HG02870 (cell line): ENCODE results near the gene JMJD6.
"Not testable (repeated sequence)": the region's sequence is repeated elsewhere in the genome, so short reads cannot be mapped to it uniquely, and the experiment has no call there.

Experiments used
- ATAC-seq: cut with Tn5 transposase; IDR thresholded peaks from one replicate; pipeline ENCODE4 v1.9.1; 2021; ENCODE audit warnings: mild to moderate bottlenecking, moderate library complexity; ENCODE audit not compliant: unreplicated experiment

The JMJD6 gene

DNA sequence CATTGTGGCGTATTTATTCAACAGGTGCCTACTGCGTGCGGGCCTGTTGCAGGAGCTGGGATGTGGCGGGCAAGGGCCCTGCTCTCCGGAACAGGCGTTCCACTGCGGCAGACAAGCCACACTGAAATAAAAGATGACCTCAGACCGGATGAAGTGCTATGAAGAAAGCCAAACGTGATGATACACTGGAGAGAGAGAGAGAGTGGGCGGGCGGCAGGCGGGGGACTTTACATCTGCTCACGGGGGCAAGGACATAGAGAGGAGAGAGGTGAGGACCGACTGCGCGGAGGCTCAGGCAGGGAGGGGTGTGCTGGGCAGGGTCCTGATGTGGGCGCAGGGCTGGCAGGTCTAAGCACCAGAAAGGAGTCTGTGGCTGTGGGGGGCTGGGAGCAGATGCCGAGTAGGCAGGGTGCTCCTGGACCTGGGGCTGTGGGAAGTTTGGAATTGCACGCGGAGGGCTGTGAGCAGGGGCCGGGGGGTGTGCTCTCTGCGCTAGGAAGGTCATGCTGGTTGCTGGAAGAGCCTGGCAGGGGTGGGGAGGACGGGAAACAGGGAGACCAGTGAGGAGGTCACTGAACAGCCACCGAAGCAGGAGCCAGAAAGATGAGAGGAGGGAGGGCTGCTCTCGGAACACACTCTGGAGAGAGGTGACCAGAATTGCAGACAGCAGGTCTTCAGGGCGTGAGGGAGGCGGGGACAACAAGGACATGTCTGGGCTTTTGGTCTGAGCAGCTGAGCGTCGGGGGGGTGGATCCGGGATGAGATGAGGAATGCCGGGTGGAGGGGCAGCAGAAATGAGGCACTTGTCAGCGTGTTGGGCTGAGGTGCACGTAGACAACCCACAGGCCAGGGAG, 25.6 kb downstream of the JMJD6 start:
- no peak for ATAC-seq

DNA sequence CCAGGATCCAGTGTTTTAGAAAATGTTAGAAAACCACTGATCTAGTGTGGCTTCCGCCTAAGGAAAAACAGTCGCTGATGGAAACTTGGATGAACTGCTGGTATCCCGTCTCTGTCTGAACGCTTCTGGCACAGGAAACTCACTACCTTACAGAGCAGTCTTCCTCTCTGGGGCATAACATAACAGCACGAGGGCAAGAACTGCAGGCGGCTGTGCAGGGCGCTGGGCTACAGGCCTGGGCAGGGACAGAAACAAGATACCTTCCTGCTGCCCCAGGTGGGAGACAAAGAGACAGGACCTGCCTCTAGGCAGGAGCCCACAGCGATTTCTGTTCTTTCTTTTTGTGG, 26.2 kb downstream of the JMJD6 start:
- ATAC-seq, result no peak

DNA sequence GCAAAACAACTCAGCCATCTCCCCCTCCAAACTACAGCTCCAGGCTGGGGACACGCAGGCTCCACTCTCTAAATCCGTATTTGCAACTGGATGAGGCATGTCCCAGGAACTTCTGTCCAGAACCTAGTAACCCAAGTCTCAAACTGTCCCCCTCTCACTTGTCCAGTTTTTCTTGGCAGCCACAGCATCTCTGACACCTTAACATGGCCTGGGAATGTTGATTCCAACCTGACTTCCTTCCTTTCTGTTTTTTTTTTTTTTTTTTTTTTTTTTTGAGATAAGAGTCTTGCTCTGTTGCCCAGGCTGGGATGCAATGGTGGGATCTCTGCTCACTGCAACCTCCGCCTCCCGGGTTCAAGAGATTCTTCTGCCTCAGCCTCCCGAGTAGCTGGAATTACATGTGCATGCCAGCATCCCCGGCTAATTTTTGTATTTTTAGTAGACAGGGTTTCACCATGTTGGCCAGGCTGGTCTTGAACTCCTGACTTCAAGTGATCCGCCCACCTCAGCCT, 27.9 kb downstream of the JMJD6 start:
- ATAC-seq, result not testable (repeated sequence)

DNA sequence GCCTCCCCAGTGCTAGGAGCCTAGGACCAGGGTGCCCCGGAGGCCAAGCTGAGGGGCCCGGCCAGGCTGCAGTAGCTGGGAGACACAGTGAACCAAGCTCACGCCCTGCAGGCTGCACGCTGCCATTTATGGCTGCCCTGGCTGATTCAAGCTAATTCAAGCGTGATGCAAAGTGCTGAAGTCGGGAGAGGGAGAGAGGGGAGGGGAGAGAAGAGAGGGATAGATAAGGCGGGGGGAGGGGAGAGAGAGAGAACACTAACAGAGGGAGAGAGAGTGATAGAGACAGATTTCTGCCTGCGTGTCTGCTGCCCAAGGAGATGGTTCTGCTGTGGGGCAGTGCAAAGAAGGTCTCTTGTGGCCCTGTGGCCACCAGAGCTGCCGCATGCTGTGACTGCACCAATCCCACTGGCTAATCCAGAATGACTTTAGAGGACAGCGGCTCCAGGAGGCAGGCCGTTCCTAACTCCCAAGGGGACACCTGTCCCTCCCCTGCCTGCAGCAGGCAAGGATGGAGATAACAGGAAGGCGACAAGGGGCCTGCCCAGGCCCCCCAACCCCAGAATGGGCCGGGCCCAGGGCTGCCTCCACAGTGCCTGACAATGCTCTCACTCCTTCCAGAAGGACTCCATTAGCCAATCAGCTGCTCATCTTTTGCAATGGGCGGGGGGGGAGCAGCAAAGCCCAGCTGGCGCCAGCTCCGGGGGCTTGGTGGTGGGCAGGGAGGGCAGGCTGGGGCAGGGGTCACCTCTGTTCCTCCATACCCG, 28.5 kb downstream of the JMJD6 start:
- ATAC-seq, result no peak

DNA sequence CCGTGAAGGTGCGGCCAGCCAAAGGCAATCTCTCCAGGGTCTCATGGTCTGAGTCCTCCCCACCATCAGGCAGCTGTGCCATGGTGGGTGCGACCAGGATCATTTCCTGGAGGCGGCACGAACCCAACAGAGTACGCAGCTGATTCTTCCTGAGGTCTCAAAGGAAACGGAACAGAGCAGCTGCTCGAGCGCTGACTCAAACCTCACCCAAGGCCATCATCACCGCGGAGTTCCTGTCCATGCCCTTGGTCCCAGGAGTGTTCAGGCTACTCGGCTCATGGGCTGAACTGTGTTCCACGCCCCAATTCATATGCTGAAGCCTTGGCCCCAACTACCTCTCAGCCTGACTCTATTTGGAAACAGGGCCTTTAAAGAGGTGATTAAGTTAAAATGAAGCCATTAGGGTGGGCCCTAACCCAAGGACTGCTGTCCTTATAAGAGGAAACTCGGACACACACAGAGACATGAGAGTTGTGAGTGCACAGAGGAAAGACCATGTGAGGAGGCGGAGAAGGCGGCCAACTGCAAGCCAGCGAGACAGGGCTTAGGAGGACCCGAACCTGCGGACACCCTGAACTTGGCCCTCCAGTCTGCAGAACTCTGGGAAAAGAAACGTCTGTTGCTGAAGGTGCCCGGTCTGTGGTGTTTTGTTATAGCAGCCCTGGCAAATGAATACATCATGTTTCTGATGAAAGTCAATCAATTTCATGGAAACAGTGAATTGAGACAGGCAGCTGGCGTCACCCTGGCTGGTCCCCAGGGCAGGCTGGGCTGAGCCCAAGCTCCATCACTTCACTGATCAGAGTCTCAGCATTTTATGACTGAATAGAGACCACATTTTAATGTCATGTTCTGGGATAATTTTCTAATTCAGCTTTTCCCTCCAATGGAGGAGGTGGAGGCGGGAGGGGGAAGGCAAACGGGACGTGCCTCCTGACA, 29.4 kb downstream of the JMJD6 start:
- no peak for ATAC-seq

DNA sequence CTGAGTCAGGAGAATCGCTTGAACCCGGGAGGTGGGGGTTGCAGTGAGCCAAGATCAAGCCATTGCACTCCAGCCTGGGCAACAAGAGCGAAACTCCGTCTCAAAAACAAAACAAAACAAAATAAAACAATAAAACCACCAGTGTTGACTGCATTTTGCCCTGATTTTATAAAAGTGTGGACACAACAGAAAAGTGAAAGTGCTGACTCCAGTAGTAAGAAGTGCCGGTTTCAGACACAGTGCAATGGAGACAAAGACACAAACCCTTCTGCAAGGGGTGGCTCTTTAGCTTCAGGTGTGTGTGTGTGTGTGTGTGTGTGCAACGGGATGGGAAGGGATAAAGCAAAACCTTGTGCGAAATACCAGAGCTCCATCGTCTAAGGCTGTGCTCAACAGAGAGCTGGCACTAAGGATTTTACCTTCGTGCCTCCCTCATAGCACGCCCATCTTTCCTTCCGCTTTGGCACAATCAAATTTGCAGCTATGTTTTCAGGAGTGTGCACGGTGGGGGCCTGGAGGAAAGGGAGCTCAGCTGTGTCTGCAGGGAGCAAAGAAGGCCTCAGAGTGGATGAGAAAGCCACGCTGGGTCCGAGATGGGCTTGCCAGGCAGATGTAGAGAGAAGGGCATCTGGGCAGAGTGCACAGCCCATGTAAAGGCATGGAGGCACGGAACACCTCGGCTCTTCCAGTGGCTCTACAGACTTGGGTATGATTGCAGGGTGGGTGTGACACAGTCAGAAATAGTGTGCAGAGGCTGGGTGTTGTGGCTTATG, 31.2 kb downstream of the JMJD6 start:
- no peak for ATAC-seq

DNA sequence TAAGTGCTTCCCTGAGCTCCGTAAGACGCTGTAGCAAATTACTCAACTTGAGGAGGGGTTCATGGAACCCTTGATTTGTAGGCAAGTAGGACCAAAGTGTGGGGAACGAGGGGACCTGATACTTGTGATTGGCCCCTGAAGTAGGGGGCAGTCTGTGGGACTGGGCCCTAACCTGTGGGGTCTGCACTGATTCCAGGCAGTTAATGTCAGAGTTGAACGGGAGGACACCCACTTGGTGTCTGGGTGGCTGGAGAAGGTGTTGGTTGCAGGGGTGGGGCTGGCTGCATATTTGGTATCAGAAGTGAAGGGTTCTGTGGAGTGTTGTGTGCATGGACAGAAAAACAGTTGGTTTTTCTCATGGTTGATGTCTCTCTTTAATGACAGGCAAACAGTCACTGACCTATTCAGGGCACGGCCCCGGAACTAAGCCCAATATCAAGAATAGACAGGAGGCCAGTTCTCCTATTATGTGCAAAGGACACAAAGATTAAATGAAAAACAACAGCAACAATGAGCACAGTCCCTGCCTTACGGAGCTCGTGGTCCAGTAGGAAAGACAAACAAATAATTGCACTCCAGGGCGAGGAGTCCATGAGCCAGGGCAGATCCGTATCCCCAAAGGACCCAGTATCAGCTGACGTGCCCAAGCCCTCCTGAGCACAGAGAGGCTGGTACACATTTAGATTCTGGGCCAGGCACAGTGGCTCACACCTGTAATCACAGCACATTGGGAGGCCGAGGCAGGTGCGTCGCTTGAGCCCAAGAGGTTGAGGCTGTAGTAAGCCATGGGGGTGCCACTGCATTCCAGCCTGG, 34.8 kb downstream of the JMJD6 start:
- no peak for ATAC-seq

DNA sequence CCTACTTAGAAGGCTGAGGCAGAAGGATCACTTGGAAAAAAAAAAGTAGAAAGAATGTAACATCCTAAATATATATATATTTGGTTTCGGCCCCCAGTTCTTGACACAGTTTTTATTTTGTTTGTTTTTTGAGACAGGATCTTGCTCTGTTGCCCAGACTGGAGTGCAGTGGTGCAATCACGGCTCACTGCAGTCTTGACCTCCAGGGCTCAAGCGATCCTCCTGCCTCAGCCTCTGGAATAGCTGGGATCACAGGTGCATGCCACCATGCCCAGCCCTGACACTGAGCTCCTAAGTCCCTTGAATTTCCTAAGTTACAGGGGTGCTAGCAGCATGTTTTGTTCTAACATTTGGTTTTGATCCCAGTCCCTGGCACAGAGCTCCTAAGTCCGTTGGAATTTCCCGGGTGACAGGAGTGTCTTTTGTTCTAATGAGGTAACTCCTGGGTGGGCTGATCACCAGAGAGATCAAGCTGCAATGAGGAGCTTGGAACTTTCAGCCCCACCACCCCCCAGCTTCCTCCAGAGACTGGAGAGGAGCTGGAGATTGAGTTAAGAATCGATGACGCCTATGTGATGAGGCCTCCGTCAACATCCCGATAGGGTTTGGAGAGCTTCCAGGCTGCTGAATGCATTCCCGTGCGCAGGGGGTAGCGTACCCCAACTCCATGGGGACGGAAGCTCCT, 35.7 kb downstream of the JMJD6 start:
- ATAC-seq, result no peak

DNA sequence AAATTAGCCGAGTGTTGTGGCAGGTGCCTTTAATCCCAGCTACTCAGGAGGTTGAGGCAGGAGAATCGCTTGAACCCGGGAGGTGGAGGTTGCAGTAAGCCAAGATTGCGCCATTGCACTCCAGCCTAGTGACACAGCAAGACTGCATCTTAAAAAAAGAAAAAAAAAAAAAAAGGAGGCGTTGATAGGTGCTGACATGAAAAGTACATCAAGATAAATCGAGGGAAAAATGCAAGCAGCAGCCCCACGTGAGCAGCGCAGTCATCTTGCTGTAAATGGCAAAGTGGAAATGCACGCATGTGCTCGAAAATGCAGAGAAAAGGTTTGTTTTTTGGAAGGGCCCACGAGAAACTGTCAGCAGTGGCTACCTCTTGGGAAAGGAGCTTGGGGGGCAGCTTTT, 36.5 kb downstream of the JMJD6 start:
- ATAC-seq, result no peak

DNA sequence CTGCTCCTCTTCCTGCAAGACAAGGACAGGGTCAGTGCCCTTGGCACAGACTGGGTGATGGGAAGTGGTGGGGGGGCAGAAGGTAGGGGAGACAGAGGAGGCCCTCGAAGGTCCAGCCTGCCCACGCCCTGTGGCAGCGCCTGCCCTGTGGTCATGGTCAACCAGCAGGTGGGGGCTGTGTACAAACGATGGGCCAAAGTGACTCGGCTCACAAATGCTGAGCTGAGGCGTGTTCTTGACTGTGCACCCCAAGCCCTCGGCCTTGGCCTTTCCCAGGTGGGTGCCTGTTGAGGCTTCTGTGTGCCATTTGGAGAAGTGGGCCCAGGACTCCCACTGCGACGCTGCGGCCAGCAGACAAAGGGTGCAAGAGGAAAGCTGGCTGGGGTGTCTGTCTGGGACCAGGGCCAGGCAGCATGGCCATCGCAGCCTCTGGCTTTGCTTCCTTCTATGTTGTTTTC, 38.2 kb downstream of the JMJD6 start:
- ATAC-seq, result no peak

DNA sequence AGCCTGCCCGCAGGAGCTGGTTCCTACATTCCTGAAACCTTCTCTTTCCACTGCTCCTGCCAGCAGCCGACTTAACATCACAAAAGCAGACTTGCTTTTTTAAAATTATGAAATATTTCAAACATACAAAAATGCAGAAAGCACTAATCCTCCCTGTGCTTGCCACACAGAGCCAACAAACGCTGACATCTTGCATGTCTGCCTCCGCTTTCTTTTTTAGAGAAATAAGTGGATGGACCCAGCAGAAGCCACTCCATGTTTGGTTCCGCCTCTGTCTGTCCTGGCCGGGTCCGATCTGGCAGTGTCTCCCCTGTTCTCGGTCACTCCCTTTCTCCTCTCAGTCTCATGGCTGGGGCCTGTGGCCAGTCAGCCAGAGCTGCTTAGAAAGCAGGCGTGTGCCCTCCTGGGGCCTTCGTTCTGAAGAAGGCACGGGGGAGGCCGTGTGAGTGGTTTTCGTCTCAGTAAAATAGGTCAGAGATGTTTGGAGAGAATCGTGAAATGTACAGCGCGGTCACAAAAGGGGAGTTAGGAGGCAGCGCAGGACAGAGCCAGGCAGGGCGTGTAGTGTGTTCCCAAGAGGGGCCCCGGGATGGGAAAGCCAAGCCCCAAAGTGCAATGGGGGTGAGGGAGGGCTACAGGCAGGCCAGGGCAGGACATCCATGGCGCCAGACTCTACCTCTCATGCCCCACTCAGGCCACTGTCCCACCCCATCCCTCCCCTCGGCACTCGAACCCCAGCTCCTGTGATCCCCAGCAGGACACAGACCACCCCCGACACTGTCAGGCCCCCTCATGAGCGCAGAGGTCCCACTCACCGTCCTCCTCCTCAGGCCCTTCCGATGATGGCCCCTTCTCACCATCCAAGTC, 38.9 kb downstream of the JMJD6 start:
- no peak for ATAC-seq

DNA sequence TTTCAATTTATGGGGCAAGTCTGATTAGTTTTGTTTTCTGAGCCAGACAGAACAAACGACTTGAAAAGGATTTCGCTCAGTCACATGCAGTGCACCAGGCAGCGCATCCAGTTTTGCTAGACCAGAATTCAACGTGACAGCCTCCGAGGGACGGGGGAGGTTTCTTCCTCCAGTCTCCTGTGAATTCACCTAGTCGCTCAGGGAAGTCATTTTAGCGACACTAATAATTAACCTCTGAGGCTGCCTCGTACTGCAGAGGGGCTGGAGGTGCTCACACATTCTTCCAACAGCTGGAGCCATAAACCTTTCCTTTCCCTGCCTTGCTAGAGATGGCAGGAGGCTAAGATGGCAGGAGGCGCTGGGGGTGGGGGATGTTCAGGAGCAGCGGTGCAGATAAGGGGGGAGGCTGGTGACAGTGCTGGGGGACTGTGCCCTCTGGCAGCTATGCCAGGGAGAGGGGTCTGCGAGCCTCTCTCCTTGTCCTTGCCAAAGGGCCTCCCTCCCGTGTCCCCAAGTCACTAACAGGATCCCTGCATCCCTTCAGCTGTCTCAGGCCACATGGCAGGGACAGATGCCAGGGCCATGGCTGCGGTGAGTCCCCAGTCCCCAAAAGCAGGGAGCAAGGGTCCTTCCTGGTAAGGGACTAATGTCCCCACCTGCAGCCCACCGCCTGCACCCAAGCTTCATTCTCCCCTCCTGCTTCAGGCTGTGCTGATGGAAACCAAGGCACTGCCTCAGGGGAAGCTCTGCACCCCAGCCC, 39.7 kb downstream of the JMJD6 start:
- ATAC-seq, result no peak

DNA sequence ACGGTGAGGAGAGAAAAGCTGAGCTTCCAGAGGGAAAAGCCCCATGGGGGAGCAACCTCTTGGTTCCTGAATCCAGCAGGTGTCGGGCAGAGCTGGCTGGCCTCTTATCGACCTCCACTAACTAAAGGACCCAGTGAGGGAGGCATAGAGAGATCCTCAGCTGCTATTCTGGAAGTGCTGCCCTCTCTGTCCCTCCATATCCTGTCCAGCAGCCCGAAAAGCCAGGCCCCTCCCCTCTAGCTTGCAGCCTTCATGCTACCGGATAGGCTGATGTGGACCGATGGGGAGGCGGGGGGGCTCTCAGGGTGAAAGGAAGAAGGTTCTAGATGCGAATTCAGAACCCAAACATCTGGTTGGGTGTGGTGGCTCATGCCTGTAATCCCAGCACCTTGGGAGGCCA, 40.6 kb downstream of the JMJD6 start:
- ATAC-seq, result no peak

DNA sequence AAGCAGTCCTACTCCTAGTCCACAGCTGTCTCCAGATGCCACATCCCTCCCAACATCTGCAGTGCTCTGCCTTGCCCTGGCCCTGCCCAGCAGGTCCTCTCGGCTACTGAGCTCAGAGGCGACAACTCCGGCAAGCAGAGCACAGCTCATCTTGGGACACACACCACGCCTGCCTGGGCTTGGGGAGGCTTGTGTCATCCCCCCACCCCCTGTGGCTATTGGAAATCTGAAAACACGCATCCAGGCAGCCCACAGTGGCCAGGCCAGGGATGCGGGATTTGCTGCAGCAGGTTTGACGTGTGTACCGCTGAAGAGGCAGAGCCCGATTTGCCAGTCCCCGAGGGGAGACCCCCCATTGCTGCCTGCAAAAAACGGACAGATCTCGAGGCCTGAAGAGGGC, 41.0 kb downstream of the JMJD6 start:
- no peak for ATAC-seq

DNA sequence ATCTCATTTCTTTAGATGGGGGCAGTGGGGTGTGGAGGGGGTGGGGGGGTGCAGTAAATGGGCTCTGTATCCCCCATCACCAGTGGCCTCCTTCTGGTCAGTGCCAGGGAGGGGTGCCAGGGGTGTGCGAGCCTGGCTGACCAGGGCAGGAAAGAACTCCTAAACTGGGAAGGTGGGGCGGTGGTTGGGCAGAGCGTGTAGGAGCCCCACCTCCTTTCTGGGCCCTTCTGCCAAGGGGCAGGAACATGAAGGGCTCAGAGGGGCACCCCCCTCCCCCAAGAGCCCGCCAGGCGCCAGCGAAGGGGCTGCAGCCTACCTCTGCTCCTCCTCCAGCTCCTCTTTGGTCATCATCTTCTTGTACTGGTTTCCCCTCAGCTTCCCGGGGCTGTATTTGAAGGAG, 41.6 kb downstream of the JMJD6 start:
- ATAC-seq, result no peak

DNA sequence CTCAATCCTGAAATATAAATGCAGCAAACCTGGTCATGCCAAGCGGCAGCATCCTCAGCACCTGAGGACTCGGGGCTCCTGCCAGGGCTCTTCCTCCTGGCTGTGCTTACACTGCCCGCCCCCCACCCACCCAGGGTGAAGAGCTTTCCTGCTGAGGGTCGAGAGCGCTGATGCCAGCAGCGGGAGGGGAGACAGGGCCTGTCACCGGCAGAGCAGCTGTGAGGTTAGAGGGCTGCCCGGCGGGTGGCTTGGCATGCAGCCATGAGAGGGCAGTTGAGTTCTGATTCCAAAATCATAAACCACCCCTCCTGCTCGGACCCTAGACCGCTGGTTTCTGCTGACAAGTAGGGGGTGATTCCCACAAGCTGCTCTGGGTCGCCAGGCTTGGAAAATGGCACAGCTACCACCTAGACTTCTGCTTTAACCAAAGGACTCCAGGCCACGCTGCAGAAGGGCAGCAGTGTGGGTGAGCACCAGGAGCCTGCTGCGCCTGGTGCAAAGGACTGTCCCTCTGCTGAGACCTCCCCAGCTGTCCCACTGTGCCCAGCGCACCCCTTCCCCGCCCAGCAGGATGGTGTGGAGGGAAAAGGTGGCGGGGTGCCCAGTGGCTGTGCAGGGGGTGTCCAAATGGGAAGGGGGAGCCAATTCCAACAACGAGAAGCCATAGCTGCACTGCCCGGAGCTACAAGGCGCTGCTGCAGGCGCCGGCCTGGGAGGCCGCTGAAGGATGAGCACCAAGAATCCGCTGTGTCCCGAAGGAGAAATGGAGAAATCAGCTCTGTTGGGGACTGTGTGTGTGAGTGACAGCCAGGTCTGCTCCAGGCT, 42.3 kb downstream of the JMJD6 start:
- no peak for ATAC-seq
